Ovary (tissue), 9 donors: Measurements from ENCODE around the gene GDPD2. TPM values are rescaled to one million over a fixed set of nuclear protein-coding genes. Genes with fewer than 3 reads are reported as not detected.

ENCODE experiments used
- DNase-seq, 5 donors: peaks; one replicate each; pipeline ENCODE4 v3.0.0-alpha.2; 2019 to 2020
- H3K27ac ChIP-seq, 2 donors: fragments of 200-600 bp; one replicate each; pipeline versions ENCODE4 v1.5.1 to v1.8.0; 2019 to 2022
- H3K27me3 ChIP-seq: fragments of 200-600 bp; one replicate; pipeline ENCODE4 v1.8.0; 2022
- H3K36me3 ChIP-seq: fragments of 200-600 bp; sonication (generic); one replicate; pipeline ENCODE4 v1.5.1; 2019
- H3K4me1 ChIP-seq: one replicate; pipeline ENCODE4 v1.8.1; 2013; ENCODE audit warnings: mild to moderate bottlenecking, moderate library complexity; ENCODE audit not compliant: insufficient read depth
- H3K4me3 ChIP-seq: fragments of 200-600 bp; sonication (generic); one replicate; pipeline ENCODE4 v1.5.1; 2017
- H3K9me3 ChIP-seq, 2 donors: fragments of 200-600 bp in 1 of 2; sonication (generic) in 1 of 2; one replicate each; pipeline versions ENCODE4 v1.5.1 to v1.8.1; 2013 to 2019; ENCODE audit warnings: mild to moderate bottlenecking in 1 of 2, moderate library complexity in 1 of 2
- CTCF ChIP-seq, 3 donors: fragments of 450-650 bp in 2 of 3; fragments of 200-600 bp in 1 of 3; IDR thresholded peaks; one replicate each; pipeline versions ENCODE4 v1.5.1 to v1.8.0; 2016 to 2022; ENCODE audit warnings: antibody characterized with exemption in 3 of 3, mild to moderate bottlenecking in 1 of 3
- EP300 ChIP-seq: sonication (generic); formaldehyde crosslinking; IDR thresholded peaks from one replicate; pipeline ENCODE4 v1.6.1; 2017; ENCODE audit warnings: antibody characterized with exemption
- POLR2A ChIP-seq: fragments of 450-650 bp; IDR thresholded peaks from one replicate; pipeline ENCODE4 v1.6.1; 2017; ENCODE audit warnings: antibody characterized with exemption, mild to moderate bottlenecking, moderate library complexity
- WGBS, 3 donors: extraction: QIAGEN DNeasy Blood & Tissue Kit in 1 of 3; methylation state at CpG; one replicate each; pipeline versions ENCODE4 v1.1.5 to v1.1.7; 2013 to 2017; 5-methylcytosine and 5-hydroxymethylcytosine counted together
- intact Hi-C, 4 donors: fragments of 100-400 bp; cut with DNase I; formaldehyde crosslinking; loops; one replicate each; pipeline versions ENCODE4 v1.11.0 to v1.15.1; 2022 to 2023
- polyA plus RNA-seq, 2 donors: library from polyadenylated mRNA; stranded (reverse); fragments of 200-250 nt in 1 of 2; fragments of 350-450 nt in 1 of 2; fragmentation: Illumina TruSeq in 1 of 2; extraction: RNeasy Lipid Tissue Mini Kit (QIAGEN cat#74804) in 1 of 2; gene quantifications; one replicate each; pipeline ENCODE4 v1.2.3, GENCODE V29; 2013 to 2014
- total RNA-seq, 7 donors: library from RNA; depleted of rRNA in 2 of 7; stranded (reverse); fragments of >200 nt in 2 of 7; fragmentation: NEBNext Ultra II Directional in 3 of 7; extraction: Animal tissue kit (Norgen Biotek cat#: 25700) in 3 of 7; gene quantifications; one replicate each; pipeline versions ENCODE4 v1.1.0 to v1.2.4, GENCODE V29; 2016 to 2023
- donor health status: DM: no; HTN: no; CAD: no; lungs with moderate emphysema.
- donor health status: DM: no; HTN: no; CAD: no.
- donor health status: Bipolar disorder and iron deficiency.
- donor health status: DM: yes; HTN: yes; CAD: no.
- donor health status: DM: no; HTN: no; CAD: no.
- donor health status: DM: yes; HTN: yes; CAD: no.

The GDPD2 gene
- total and polyA plus RNA-seq, 9 donors = not detected

- no peaks in the 10 kb centered on the region for H3K27me3 ChIP-seq
- H3K9me3 ChIP-seq = no peaks in the 10 kb centered on the region
- intact Hi-C loops = loop anchor here in 2 of 4 donors (10.0 kb wide), 1 partner anchor 99 kb away; no protein-coding TSS in a partner anchor
- no peaks in the 10 kb centered on the region for H3K4me1 ChIP-seq
- no peaks in the 10 kb centered on the region for H3K36me3 ChIP-seq
- 40 to 58% (median 45%) methylated on average over 2 of the region's 2 CpGs for WGBS, 3 donors
- TF ChIP-seq POLR2A (no peak), CTCF (IDR thresholded peaks at IDR 0.05) (no peak), EP300 (no peak)
- no peak for DNase-seq
- no peak overlapping the region for H3K27ac ChIP-seq
- H3K4me3 ChIP-seq = peak overlapping the region; percentile 35
These were observed 33.1 kb downstream of the GDPD2 start for GRCh38 chrX:70456256-70456655.

- Histone ChIP-seq H3K9me3 (no peaks in the 10 kb centered on the region), H3K4me3 (no peak overlapping the region), H3K4me1 (no peaks in the 10 kb centered on the region), H3K27ac (no peak overlapping the region), H3K36me3 (no peaks in the 10 kb centered on the region), H3K27me3 (no peaks in the 10 kb centered on the region)
- DNase-seq = no peak
- no peak for TF ChIP-seq CTCF (IDR thresholded peaks at IDR 0.05)
- TF ChIP-seq POLR2A = no peak
- no peak for TF ChIP-seq EP300
- 70 to 86% (median 73%) methylated on average over 2 of the region's 2 CpGs for WGBS, 3 donors
- intact Hi-C loops = no loop called here
These were observed 37.9 kb downstream of the GDPD2 start for GRCh38 chrX:70461026-70461425.

- Histone ChIP-seq H3K27ac (no peak overlapping the region), H3K27me3 (no peaks in the 10 kb centered on the region), H3K9me3 (no peaks in the 10 kb centered on the region), H3K36me3 (no peaks in the 10 kb centered on the region), H3K4me1 (no peaks in the 10 kb centered on the region), H3K4me3 (no peak overlapping the region)
- intact Hi-C loops = no loop called here
- no peak for TF ChIP-seq POLR2A
- no peak for TF ChIP-seq EP300
- no peak for DNase-seq
These were observed 40.9 kb downstream of the GDPD2 start for GRCh38 chrX:70464051-70464450.

- no peaks in the 10 kb centered on the region for H3K9me3 ChIP-seq
- H3K4me1 ChIP-seq = no peaks in the 10 kb centered on the region
- no peaks in the 10 kb centered on the region for H3K36me3 ChIP-seq
- H3K27me3 ChIP-seq = no peaks in the 10 kb centered on the region
- no peak overlapping the region for H3K27ac ChIP-seq
- DNase-seq = no peak
- intact Hi-C loops = no loop called here
- TF ChIP-seq POLR2A = no peak
- TF ChIP-seq EP300 = no peak
- TF ChIP-seq CTCF (IDR thresholded peaks at IDR 0.05) = no peak
- no peak overlapping the region for H3K4me3 ChIP-seq
These were observed 43.9 kb downstream of the GDPD2 start for GRCh38 chrX:70466968-70467367.

GRCh38 chrX:70468709-70469108 is 45.6 kb downstream of the GDPD2 start:
- Histone ChIP-seq H3K9me3 (no peaks in the 10 kb centered on the region), H3K27ac (no peak overlapping the region), H3K4me1 (no peaks in the 10 kb centered on the region), H3K36me3 (no peaks in the 10 kb centered on the region), H3K4me3 (no peak overlapping the region), H3K27me3 (no peaks in the 10 kb centered on the region)
- intact Hi-C loops = no loop called here
- 67 to 77% (median 75%) methylated on average over 1 of the region's 1 CpG for WGBS, 3 donors
- TF ChIP-seq CTCF (IDR thresholded peaks at IDR 0.05) = no peak
- TF ChIP-seq EP300 = no peak
- no peak for TF ChIP-seq POLR2A
- no peak for DNase-seq
